Fibroblast of skin of abdomen (primary cell): ENCODE results near the gene CNNM4. TPM values are rescaled to one million over a fixed set of nuclear protein-coding genes. Genes with fewer than 3 reads are reported as not detected.
A peak's percentile ranks its signal among the peaks of the same experiment; 100 is the strongest.

Experiments
- DNase-seq: peaks from one replicate; pipeline ENCODE4 v3.0.0-alpha.2; 2013
- polyA plus RNA-seq, 2 experiments: library from polyadenylated mRNA; unstranded; fragments of 120-200 nt; gene quantifications; one replicate each; pipeline ENCODE4 v1.2.1, GENCODE V29; 2013; ENCODE audit not compliant: insufficient read length in 2 of 2

Gene CNNM4
- polyA plus RNA-seq (2013, experiment 1 of 2; ENCODE audit: insufficient read length): 7.0 TPM
- 5.8 TPM for polyA plus RNA-seq (2013, experiment 2 of 2; ENCODE audit: insufficient read length)

DNA sequence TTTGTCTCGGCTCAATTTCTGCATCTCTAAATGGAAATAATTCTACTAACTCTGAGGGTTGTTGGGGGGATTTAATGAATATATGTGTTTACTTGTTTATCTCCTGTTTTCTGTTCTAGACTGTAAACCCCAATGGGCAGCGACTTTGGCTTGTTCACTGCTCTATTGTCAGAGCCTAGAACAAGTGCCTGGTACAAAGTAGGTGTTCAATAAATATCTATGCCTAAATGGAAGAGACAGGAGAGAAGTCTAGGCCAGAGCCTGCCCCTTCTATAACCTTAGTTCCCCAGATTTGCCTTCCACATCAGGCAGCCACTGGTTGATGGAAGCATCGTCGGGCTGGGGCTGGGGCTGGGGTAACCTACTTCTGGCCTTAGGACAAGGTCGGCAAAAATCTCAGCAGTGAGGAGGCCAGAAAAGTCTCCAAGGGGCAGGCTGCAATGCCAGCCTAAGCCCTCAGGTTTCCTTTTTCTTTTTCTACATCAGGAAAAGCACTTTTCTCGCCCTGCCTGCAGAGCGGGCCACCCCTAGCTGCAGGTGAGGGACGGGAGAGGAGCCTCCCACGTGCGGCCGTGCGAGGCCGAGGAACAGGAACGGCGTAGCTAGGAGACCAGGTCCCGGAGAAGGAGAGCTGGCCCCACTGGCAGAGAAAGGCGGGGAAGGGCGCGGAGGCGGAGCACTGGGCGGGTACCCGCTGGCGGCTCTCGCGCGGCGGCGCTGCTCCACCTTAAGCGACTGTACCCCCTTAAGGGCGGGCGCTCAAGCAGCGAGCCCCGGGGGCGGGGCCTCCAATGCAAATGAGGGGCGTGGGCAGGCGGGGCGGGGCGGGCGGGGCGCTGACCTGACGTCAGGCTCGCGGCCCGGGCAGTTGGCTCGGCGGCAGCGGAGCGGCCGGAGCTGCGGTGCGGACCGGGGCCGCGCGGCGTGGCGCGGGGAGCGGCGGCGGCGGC lies at the start of gene CNNM4:
TSS of gene CNNM4 (plus strand) at position 867 of the 950 bp plus-strand sequence. CDS start 98 bp downstream, outside the sequence.
- DNase-seq: peak; percentile 90

DNA sequence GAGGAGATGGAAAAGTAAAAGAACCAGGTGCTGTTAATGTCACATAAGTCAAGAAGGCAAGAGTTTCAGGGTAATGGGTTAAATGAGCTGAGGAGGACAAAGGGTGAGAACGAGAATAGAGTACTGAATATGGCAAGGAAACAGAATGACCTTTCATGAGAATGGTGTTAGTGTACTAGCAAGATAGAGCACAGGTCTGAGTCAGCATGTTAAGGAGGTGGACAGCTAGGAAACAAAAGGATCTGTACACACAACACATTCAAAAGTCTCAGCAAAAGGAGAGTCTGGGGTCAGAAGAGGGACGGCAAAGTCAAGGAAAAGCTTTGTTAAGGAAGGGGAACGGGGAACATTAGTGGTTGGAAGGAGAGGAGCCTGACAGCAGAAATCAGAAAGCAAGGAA lies 49.7 kb upstream of the CNNM4 start:
- no peak for DNase-seq

DNA sequence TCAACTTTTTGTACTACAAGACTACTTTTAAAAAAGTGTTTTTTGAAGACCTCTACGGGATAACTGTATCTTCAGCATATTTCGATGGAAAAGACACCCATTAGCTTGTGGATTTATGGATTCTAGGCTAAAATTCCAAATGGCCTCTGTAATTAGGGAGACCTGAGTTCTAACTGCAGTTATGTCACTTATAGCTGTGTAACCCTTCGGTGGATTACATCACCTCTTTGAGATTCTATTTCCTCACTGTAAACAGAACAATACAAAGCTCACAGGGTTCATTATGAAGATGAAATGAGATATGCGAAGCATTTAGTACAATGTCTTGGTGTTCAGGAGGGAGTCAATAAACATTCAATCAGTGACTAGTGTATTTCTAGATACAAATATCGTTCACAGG lies 45.0 kb upstream of the CNNM4 start:
- peak; percentile 12 for DNase-seq

DNA sequence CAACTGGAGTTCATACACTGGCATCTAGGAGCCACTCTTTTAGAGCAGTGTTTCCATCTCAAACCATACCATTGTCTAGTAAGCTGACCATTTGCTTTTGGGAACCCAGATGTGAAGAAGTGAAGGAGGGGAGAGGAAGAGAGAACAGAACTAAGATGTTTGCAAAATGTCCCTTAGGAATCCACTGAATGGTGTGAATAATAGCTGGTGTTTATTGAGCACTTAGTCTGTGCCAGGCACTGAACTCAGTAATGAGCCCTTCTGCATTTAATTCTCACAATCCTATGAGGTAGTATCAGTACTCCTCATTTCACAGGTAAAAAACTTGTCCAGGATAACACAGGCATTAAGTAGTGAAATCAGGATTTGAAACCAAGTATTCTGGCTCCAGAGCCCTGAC lies 44.3 kb upstream of the CNNM4 start:
- no peak for DNase-seq

DNA sequence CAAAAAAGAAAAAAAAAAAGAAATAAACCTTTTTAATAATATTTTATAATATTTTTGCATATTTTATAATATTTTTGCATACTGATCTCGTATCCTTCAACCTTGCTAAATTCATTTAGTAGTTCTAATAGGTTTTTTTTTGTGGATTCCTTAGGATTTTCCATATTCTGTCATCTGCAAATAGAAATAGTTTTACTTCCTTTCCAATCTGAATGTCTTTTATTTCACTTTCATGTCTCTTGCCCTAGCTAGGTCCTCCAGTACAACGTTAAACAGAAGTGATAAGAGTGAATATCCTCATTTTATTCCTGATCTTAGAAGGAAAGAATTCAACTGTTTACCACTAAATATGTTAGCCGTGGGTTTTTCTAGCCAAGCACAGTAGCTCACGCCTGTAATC lies 34.6 kb upstream of the CNNM4 start:
- no peak for DNase-seq

DNA sequence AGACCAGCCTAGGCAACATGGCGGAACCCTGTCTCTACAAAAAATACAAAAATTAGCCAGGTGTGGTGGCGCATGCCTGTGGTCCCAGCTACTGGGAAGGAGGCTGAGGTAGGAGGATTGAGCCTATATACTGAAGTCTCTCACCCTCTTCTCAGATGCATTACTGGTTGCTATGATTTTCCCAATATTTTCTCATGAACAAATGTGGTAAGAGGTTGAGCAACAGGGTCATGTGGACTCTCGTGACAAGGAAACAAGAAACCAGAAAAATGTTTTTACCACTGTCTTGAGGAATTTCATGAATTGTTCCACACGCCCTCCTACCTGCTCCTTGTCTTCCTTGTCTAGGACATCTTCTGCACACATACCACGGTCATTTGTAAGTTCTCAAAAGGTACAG lies 33.3 kb upstream of the CNNM4 start:
- no peak for DNase-seq

DNA sequence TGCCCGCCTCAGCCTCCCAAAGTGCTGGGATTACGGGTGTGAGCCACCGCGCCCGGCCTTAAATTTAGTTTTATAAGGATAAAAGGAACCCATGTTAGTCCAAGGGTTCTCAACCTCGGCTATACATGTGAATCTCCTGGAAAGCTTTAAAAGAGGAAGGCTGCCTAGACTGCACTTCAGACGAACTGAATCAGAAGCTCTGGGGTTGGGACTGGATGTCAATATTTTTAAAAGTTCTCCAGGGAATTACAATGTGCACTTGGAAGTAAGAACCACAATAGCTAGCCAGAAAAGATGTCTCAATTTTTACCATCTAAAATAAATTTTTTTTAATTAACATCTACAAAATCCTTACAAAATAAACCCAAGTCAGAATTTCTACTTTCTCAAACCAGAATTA lies 31.0 kb upstream of the CNNM4 start:
- DNase-seq: no peak

DNA sequence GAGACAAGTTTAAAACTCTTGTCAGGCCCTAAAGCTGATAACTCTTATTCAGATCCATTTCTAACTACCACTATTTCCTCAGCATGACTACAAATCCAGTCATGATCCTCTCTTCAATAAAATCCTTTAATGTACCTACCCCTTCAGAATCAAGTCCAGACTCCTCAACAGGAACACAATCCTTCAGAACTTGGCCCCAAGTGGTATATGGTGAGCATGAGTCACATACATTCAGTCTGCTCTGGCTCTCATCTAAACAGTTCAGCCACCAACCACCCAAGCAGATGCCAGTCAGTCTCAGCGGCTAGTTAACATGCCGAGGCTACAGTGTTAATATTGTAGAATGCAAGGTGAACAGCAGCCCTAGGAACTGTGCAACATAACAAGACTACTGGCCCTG lies 30.5 kb upstream of the CNNM4 start:
- DNase-seq: no peak

DNA sequence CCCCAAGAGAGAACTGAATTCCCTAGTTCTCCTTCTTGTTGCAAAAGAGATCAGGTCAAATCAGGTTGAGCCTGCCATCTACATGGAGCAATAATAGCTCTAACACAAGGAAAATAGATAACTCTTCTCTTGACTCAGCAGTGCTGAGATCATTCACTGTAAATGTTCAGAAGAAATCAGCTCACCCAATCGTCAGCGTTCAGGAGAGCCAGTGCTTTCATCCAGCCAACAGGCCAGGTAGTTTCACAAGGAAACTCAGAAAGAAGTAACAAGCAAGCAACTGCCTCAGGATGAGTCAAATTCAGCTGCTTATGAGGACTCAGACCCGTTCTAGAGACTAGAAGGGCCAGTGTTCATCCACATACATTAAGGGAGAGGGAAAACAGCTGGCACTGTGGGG lies 26.8 kb upstream of the CNNM4 start:
- DNase-seq: no peak

DNA sequence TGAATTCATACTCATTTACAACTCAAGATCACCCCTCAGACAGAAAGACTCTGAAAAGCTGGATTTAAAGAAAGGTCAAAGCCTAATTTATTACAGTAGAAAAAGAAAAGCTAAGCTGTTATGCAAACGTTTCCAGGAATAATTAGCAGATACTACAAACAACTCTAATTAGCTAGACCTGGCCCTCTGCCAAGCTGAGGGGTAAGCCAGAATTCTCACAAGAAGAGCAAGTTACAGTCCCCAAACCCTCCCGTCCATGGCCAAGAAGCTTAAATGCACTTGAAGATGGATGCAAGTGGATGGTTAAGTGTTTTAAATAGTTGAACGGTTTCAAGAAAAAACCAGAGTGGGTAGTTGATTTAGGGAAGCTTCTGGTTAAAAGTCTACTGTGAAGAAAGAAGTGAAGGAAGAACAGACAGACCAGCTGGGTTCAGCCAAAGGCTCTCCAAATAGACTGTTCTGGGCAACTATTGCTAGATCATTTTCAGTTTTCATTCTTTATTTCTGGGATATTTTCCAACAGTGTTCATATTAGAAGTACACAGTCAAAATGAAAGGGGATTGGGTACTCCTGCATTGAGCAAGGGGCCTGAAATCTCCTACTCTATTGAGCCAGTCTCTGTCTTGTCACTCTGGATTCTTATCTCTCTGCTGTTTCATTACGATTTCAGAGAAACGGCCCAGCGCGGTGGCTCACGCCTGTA lies 25.7 kb upstream of the CNNM4 start:
- DNase-seq: no peak

DNA sequence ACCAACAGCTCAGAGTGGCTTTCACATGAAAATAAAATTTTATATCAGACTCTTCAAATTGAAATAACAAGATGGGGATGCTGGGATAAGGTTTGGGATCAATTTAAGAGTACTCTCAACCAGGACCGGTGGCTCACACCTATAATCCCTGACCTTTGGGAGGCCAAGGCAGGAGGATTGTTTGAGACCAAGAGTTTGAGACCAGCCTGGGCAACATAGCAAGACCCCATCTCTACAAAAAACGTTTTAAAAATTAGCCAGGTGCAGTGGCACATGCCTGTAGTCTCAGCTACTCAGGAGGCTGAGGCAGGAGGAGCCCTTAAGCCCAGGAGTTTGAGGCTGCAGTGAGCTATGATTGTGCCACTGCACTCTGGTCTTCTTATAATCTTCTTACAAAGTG lies 23.5 kb upstream of the CNNM4 start:
- DNase-seq: no peak

DNA sequence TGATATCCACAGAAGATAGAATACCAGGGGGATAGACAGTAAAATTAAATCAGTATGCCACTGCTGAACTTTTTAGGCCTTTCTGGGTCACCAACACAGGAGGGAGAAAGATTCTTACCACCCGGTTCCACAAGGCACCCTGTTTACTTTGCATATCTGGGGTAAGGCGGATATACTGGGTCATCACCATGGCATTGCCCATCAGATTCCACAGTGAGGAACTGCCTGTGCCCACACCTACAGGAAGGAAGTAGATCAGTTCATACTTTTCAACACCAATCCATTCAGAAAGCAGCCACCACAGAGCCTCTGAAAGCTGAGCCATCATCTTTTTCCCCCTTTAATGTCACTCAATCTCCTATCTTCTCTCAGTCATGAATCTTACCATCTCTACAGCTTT lies 22.9 kb upstream of the CNNM4 start:
- no peak for DNase-seq

DNA sequence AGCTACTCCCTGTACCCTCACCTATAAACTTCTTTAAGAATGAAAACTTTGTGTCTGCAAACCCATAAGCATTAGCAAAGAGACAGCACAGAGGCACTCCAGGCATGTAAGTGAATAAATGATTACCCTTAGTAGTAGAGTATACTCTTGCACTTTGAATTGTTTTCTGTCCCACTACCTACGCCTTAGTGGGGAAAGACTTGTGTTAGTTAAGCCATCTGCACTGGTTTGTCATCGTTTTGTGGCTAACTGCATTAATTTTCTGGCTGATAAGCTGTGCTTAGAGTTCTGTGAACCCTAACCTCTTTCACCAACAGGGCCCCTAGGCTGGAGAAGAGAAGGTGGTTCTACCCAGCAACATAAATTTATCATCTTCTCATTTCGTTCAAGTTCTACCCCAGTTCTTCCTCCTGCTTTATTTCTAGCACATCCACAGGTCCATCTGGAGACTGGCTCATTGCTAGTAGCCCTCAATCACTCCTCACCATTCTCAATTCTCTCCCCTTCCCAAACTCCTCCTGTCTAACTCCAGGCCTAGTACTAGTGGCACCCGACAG lies 21.5 kb upstream of the CNNM4 start:
- DNase-seq: no peak

DNA sequence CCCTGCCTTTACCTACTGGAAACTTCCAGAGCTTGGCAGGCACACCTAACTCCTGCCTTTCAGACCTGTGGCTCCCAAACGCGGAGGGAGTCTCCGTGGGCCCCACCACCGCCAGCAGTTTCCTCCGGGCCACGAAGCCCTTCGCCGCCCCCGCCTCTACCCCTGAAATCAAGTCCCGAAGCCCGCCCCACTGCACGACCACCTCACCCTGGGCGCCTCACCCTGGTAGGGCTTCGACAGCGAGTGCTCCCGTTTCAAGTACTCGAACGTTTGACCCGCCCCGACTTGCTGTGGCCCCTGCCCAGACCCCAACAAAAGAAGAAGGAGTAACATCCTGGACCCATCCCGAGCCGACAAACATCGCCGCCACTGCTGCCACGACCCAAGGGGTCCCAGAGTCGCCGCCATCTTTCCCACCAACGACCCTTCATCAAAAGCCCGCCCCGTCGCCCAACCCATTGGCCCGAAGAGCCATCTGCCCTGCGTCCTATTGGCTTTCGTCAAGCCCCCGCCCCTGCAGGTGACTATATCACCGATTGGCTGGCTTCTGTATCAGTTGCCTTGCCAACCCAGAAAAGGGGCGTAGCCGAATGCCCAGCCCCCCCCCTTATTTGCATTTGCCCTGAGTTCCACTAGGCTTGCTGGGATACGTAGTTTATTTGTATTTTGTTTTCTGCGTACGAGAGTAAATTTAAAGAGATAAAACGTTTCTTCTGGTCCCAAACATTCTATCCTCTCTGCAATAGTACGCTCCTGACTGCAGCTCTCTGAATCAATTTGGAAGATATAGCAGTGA lies 20.9 kb upstream of the CNNM4 start, which contains the start of gene LMAN2L:
TSS of gene LMAN2L (minus strand) at position 432 of the 796 bp plus-strand sequence. CDS start at position 408, 24 bp downstream.
- DNase-seq: peak; percentile 97

DNA sequence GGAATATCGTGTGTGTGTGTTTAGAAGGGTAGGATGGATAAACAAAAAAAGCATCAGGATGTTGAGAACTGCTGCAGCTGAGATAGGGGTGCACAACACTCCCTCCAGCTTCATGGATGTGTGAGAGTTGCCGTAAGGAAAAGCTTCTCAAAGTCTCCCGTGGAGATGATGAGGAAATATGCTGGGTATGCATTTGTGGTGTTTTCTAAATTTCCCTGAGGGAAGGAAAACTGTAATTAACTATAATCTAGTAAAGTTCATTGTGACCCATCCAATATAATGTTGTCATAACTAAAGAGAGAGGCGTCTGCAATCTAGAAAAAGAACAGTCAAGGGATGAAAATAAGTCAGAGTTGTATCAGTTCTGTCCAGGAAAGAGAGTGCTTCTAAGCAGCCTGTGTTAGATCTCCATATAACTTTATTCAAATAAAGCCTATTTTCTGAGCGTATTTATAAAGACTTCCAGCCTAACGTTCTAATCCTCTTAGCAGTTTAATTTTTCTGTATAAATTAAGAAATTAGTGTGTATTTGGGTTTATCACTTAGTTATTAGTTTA lies 13.6 kb upstream of the CNNM4 start:
- no peak for DNase-seq

DNA sequence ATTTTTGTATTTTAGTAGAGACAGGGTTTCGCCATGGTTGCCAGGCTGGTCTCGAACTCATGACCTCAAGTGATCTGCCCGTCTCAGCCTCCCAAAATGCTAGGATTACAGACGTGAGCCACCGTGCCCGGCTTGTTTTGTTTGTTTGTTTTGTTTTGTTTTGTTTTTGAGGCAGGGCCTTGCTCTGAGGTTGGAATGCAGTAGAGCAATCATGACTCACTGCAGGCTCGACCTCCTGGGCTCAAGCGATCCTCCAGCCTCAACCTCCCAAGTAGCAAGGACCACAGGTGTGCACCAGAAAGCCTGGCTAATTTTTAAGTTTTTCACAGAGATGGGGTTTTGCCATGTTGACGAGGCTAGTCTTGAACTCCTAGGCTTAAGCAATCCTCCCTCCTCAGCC lies 8.9 kb upstream of the CNNM4 start:
- DNase-seq: no peak

DNA sequence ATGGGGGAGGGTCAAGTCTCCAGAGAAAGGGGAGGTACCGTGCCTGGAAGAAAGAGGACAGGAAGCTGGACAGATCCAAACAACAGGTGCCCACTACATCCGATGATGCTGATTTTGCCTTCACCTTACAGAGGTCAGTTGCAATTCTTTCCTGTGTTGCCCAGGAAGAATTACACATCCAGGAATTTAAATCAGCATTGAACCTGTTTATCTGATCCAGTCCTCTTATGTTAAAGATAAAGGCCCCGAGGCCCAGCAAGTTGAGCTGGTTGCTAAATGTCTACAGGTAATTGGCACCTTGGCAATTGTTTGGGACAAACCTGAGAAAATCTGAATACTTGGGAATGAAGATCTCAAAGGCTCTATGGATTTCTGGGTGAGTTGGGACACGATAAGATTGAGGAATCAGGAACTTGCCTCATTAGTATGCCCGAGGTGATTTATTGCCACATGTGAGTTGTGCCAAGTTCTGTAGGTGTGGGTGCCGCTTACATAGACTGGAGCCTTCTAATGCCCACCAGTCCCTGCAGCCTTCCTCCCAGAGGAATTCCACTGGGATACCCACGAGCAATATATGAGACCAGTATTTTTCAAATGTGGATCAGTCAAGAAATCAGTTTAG lies 6.9 kb upstream of the CNNM4 start:
- DNase-seq: no peak

DNA sequence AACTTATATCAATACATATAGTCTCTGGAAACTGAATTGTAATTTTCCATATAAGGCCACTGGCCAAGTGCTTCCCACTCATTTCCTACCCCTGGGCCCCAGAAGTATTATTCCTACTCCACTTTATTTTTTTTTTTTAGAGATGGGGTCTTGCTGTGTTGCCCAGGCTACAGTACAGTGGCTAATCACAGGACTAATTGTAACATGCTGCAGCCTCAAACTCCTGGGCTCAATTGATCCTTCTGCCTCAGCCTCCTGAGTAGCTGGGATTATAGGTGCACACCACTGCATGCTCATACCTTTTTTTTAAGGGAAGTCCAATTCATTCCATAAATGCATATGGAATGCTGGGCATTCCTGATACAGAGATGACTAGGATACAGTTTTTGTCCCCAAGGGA lies 6.4 kb upstream of the CNNM4 start:
- DNase-seq: no peak

DNA sequence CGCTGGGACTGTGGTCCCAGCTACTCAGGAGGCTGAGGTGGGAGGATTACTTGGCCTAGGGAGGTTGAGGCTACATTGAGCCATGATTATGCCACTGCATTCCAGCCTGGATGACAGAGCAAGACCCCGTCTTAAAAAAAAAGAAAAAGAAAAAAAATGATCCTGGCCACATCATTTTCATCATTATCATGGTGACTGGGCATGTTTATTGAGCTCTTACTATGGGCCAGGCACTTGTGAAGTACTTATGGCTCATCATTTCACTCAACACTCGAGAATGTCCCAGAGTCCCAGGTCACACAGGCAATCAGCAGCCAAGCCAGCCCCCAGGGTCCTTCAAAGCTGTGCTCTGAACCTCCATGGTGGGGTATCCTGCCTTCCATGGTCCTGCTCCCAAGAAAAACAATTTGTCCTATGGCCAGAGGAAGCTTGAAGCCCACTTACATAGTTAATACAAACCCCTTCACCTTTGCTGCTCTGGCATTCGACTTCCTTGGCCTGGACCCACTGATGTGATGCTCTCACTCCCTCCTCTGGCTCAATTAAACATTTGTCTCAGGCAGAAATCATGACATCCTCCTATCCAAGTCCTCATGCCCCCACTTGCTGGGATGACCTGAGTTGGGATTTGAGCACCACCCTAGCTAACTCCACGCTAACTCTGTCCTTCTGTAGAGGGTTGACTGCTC lies 3.8 kb upstream of the CNNM4 start:
- DNase-seq: no peak

DNA sequence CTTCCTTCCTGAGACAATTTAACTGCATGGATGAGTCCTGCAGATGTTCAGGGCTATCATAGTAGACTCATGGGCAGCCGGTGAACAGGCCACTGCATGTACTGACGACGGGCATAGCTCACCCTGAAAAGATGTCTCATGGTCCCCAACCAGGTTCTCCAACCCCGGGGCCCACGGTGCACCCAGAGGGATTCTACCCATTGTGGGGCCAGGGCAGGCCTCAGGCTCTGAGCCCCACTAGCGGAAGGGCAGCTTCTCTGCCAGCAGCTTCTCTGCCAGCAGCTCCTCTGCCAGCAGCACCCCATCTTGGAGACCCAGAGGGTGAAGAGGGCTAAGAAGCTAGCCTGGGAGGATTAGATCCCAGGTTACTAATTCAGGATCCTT lies 3.2 kb upstream of the CNNM4 start:
- DNase-seq: no peak

DNA sequence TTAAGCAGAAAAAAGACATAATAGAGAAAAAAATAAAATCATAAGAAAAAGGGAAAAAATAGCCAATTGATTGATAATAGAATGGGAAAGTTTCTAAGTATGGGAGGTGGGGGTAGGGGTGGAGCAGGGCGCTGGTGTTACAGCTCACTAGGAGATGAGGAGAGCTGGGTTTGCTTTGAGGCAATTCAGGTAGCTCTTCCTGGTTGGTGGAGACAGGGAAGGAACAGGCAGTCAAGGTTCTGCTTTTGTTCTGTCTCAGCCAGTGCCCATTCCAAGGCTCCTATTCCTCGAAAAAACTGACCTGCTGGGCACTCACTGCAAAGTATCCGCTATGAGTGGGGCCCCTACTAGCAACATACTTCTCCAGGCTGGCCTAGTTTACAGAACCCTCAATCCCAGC lies 1.7 kb upstream of the CNNM4 start:
- DNase-seq: no peak
